GM18526 (cell line): ENCODE measurements around the gene AQP5.

Experiments
- POLR2A ChIP-seq: IDR thresholded peaks from 3 replicates; pipeline ENCODE4 v1.6.1; 2011; ENCODE audit not compliant: insufficient read length; ENCODE audit errors: extremely low read depth

The AQP5 gene

DNA sequence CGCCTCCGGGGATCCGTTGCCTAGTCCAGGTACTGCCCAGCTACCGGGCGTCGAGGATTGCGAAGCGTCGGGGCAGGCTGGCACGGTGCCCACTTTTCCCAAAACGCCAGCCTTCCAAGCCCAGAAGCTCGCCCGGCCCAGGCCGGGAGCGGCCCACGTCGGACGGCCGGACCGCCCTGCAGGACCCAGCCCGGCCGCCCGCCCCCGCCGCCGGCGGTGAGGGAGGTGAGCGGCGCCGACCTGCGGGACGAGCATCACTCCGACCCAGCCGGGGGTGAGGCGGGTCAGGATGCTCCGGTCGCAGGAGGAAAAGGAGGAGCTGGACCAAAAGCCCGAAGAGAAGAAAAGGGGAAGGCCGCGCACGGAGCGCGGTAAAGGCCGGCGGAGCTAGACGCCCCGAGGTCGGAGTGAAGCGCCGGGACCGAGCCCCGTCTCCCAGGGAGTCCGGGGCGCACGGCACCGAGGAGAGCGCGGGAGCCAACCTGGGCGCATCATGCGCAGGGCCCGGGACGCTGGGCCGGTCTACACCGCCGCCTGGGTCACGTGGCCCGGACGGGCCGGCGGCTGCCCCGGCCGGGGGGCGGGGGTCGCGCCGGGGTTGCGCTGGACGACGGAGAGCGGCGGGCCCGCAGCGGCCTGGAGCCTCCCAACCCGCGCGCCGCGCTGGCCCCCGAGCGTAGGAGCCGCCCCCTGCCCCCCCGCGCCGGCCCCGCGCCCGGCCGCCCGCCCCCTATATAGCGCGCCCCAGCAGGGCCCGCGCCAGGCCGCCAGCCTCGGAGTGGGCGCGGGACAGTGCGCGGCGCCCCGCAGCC, at the start of gene AQP5:
TSS of gene AQP5 (plus strand) at position 762 of the 812 bp plus-strand sequence. CDS start 146 bp downstream, outside the sequence.
- TF ChIP-seq POLR2A = no peak

DNA sequence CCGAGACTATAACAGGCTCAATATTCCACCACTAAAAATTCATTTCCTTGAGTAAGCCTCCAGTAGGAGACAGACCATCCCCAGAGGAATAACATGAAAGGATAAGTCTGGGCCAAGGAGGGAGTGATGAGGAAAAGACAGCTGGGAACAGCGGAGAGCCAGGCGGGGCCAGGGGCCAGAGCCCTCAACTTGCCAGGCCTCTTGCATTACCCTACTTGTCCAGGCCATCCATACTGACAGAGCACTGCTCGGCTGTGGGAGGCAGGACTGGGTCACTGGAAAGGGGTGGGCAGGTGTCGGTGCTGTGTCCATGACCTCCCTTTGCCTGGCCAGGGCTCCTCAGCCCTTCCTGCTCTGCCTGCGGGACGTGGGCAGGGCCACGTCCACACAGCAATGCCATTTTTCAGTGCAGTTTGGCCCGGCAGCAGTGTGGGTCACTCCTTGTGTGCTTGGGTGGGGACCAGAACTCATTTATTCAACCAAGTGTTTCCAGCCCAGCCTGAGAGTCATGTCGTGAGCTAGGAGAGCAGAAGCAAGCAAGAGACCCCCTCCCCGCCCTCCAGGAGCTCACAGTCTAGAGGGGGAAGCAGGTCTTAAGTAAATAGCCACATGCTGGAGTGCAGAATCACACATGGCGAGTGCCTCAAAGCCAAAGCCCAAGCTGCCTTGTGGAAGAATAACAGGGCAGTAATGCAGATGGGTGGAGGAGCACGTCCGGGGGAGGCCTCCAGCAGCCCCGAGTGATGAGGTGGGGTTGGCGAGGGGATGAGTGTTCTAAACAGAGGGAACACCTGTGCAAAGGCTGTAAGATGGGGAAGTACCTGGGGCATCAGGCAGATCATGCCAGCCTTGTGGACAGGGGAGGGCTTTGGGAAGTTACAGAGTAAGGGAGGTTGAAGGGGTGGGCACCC, 49.1 kb upstream of the AQP5 start:
- no peak for TF ChIP-seq POLR2A

DNA sequence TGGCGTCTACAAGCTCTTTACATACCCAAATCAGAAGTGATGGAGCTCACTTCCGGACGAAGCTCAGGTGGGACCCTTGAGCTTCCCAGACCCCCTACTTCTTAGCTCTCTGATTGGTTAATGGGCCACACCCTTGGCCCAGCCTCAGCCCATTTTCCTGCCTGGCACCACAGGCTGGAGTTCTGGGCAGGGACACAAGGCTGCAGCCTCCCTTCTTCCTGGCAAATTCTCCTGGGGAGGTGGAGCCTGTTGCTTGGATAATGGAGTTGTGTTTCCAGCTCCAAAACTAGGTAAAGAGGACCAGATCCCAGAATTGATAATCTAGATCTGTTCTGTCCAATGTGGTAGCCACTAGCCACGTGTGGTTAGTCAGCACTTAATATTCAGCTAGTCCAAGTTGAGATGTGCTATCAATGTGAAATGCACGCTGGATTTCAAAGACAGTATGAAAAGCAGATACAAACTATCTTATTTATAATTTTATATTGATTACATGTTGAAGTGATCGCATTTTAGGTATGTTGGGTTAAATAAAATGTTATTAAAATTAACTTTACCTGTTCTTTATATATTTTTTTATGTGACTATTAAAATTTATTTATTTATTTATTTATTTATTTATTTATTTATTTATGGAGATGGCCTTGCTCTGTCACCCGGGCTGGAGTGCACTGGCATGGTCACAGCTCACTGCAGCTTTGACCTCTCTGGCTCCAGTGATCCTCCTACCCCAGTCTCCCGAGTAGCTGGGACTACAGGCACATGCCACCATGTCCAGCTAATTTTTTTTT, 45.3 kb upstream of the AQP5 start:
- no peak for TF ChIP-seq POLR2A

DNA sequence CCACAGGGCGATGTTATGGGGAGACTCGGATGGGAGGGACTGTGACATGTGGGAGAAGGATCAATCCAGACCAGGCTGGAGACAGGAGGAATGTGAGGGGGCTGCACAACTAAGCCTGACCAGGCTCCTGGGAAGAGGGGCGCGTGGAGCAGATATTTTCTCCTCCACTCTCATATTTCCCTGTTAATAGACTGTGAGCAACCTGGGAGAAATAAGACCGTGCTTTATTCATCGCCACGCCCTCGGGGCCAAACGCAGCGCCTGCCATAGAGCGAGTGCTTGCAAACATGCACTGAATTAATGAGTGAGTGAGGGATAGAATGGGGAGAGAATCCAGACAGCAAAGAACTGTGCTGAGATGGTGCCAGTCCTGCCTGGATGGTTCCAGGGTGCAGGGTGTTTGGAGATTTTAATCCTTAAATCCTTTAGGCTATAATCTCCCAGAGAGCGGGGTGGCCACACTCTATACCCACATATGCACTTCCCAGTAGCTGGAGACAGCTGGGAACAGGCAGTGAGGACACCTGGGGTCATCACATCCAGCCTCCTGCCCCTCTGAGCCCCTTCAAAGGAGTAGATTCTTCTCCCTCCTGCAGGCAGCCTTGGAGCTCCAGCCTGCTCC, 44.4 kb upstream of the AQP5 start:
- TF ChIP-seq POLR2A = no peak

DNA sequence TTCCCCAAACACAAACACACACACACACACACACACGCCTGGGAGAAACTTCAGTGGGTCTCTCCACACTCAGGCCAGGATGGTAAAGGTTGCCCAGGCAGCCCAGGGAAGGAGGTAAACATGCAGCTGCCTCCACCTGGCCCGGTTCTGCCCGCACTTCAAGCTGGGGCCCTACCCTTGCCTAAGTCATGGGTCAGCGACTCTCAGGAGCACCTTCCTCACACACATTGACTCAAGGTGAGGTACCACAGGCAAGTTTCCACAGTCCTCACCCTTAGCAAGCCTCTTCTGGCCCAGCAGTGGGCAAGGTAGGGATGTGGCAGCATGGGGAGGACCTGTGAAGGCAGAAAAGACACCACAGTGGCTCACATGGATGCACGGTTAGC, 43.9 kb upstream of the AQP5 start:
- no peak for TF ChIP-seq POLR2A

DNA sequence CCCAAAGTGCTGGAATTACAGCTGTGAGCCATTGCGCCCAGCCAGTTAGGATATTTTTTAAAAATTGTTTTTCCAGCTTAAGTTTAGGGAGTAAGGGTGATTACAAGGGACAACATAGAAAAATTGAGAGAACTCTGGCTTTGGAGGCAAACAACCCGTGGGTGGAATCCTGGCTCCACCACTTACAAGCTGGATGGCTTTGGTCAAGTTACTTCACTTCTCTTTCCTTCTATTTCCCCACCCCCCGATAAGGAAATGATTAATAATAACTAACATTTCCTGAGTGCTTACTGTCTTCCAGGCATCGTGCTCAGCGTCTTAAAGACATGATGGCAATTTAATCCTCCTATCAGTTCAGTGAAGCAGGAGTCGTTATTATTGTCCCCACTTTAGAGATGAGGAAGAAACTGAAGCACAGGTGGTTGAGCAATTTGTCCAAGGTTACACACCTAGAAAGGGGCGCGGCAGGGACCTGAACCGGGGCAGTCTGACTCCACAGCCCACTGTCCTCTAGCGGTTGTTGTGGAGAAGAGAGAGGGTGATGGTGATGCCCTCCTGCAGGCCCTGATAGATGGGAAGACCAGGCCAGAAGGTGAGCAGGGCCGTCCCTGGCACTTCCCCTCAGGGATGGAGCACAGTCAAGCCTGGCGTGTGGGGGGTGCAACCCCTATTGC, 41.3 kb upstream of the AQP5 start:
- no peak for TF ChIP-seq POLR2A

DNA sequence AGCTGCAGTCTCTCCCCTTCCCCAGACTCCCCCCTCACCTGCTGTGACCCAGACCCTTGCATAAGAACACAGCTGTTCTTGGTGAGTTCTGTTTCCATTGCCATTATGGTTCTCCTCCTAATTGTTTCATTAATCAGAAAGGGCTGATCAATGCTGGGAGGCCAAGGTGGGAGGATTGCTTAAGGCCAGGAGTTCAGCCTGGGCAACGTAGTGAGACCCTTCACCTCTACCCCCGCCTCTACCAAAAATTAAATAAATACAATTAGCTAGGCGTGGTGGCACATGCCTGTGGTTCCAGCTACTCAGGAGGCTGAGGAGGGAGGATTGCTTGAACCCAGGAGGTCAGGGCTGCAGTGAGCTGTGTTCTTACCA, 40.8 kb upstream of the AQP5 start:
- TF ChIP-seq POLR2A = no peak

DNA sequence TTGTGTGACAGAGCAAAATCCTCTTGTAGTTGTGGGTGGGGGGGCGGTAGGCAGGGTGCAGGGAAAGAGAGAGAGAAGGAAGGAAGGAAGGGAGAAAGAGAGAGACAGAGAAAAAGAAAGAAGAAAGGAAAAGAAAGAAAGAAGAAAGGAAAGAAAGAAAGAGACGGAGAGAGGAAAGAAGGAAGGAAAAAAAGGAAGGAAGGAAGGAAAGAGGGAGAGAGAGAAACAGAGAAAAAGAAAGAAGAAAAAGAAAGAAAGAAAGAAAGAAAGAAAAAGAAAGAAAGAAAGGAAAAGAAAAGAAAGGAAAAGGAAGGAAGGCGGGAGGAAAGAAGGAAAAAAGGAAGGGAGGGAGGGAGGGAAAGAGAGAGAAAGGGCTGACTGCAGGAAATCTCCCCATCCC, 40.4 kb upstream of the AQP5 start:
- no peak for TF ChIP-seq POLR2A

DNA sequence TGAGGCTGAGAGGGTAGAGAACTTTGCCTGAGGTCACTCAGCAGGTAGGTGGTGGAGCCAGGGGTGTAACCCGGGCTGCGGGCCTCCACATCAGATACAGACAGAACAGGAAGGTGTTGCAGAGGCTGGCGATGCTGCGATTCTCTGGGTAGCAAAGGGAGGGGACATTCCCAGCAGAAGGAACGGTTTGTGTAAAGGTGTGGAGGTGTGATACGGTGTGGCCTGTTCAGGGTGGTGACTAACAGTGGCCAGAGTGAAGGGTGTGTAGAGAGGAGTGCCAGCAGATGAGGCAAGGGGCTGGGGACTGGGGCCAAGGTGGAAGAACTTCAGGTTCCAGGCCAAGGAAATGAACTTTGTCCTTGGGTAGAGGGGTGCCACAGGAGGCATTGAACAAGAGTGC, 39.7 kb upstream of the AQP5 start:
- TF ChIP-seq POLR2A = no peak

DNA sequence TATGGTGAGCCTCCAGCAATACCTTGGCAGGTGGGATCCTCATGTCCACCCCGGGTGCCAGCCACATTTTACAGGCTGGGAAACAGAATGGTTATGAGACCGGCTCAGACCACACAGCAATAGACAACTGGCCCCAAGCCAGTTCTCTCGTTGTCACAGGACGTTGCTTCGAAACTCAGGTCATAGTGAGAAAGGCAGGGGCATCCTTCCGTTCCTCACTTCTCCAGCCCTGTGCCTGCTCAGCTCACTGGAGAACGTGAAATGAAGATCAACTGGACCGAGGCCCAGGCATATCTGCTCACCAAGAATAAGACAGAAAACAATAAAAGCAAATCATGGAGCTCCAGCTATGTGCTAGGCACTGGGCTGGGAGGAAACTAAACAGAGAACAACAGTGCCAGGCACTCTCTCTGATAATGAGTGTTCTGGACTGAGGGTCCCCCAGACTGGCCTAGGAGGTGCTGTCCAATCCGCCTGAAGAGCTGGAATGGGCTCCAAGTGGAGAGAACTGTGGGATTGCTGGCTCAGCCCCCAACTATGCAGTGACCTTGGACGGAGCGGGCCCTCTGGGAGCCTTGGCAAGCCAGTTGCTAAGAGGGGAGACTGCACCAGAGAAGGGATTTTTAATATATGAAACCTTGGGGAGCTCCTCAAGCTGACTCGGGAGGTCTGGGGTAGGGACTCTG, 39.2 kb upstream of the AQP5 start:
- TF ChIP-seq POLR2A = no peak

DNA sequence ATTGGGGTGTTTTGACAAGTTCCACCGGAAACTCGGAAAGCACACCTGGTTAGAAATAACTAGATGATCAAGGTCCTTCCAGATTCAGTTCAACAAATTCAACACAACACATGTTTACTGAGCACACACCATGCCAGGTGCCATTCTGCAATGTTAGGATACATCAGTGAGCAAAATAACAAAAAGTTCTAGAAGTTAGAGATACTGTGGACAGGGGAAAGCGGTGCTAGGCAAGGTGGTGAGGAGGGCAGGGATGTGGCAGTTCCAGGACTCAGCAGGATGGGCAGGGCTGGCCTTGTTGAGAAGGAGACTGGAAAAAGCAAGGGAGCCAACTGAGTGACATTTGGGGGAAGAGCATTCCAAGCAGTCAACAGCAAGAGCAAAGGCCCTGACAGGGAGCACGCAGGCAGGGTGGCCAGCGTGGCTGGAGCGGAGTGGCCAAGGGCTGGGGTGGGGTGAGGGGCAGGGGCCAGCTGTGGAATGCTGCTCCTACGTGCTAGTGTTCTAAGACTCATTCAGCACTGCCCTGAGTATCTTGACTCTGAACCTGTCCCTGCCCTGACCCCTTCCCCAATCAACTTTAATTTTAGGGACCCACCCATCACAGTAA, 38.5 kb upstream of the AQP5 start:
- no peak for TF ChIP-seq POLR2A

DNA sequence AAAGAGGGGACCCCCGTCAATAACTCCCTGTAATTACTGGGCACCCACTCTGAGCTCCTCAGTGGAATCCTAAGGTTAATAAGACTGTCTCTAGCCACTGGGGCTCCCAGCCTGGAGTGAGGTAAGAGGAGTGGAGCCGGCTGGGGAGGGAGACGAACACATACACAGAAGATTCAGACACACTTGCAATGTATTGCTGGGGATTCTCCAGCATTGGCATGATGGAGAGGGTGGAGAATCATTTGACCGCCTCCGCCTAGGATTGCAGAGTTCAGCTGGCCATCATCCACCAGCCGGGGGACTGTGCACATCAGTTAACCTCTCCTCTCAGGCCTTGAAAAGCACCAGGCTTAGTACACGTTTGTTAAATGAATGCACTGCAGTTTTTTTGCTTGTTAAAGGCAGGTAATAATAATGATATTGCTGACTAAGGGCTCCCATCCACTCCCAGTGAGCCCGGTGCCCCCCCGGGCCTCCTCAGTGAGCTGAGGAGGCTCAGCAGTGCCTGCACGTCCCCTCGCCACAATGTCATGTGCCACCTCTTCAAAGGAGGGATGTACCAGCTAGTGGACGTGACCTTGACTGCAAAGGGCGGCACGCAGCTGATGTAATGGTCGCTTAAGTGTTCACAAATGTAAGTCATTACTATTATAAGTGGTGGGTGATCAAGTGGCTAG, 37.7 kb upstream of the AQP5 start:
- TF ChIP-seq POLR2A = no peak
